ENCODE data around the gene DNMT1.

DNMT1 gene

GRCh38 chr19:10141479-10141878, 53.3 kb downstream of the DNMT1 start:
- TF ChIP-seq GATA2 (IDR thresholded peaks at IDR 0.05; ENCODE audit: low read depth, low read length) (no peak), GATA3 (IDR thresholded peaks at IDR 0.05; ENCODE audit: low read depth, low read length) (no peak)

- TF ChIP-seq GATA2 (IDR thresholded peaks at IDR 0.05; ENCODE audit: low read depth, low read length) = no peak
- no peak for TF ChIP-seq GATA3 (IDR thresholded peaks at IDR 0.05; ENCODE audit: low read depth, low read length)
Measured at GRCh38 chr19:10139952-10140351, 54.8 kb downstream of the DNMT1 start.

- TF ChIP-seq GATA2 (IDR thresholded peaks at IDR 0.05; ENCODE audit: low read depth, low read length) = peak; percentile 90
- TF ChIP-seq GATA3 (IDR thresholded peaks at IDR 0.05; ENCODE audit: low read depth, low read length) = no peak
Measured at GRCh38 chr19:10138879-10139795, 55.6 kb downstream of the DNMT1 start.

- no peak for TF ChIP-seq GATA3 (IDR thresholded peaks at IDR 0.05; ENCODE audit: low read depth, low read length)
- no peak for TF ChIP-seq GATA2 (IDR thresholded peaks at IDR 0.05; ENCODE audit: low read depth, low read length)
Measured at GRCh38 chr19:10137751-10138682, 56.7 kb downstream of the DNMT1 start.

GRCh38 chr19:10136936-10137335, 57.8 kb downstream of the DNMT1 start:
- TF ChIP-seq GATA2 (IDR thresholded peaks at IDR 0.05; ENCODE audit: low read depth, low read length) = no peak
- no peak for TF ChIP-seq GATA3 (IDR thresholded peaks at IDR 0.05; ENCODE audit: low read depth, low read length)

GRCh38 chr19:10135551-10136334, 59.0 kb downstream of the DNMT1 start:
- no peak for TF ChIP-seq GATA2 (IDR thresholded peaks at IDR 0.05; ENCODE audit: low read depth, low read length)
- no peak for TF ChIP-seq GATA3 (IDR thresholded peaks at IDR 0.05; ENCODE audit: low read depth, low read length)

- TF ChIP-seq GATA3 (IDR thresholded peaks at IDR 0.05; ENCODE audit: low read depth, low read length) (no peak), GATA2 (IDR thresholded peaks at IDR 0.05; ENCODE audit: low read depth, low read length) (no peak)
Measured at GRCh38 chr19:10134040-10134439, 60.7 kb downstream of the DNMT1 start.

GRCh38 chr19:10133596-10133995, 61.2 kb downstream of the DNMT1 start:
- TF ChIP-seq GATA3 (IDR thresholded peaks at IDR 0.05; ENCODE audit: low read depth, low read length) = no peak
- TF ChIP-seq GATA2 (IDR thresholded peaks at IDR 0.05; ENCODE audit: low read depth, low read length) = no peak

- no peak for TF ChIP-seq GATA3 (IDR thresholded peaks at IDR 0.05; ENCODE audit: low read depth, low read length)
Measured at GRCh38 chr19:10132905-10133304, 61.8 kb downstream of the DNMT1 start.

- no peak for TF ChIP-seq GATA2 (IDR thresholded peaks at IDR 0.05; ENCODE audit: low read depth, low read length)
- TF ChIP-seq GATA3 (IDR thresholded peaks at IDR 0.05; ENCODE audit: low read depth, low read length) = no peak
Measured at GRCh38 chr19:10126213-10126639, 68.5 kb downstream of the DNMT1 start.

GRCh38 chr19:10124429-10124828, 70.3 kb downstream of the DNMT1 start:
- TF ChIP-seq GATA3 (IDR thresholded peaks at IDR 0.05; ENCODE audit: low read depth, low read length) = no peak
- no peak for TF ChIP-seq GATA2 (IDR thresholded peaks at IDR 0.05; ENCODE audit: low read depth, low read length)

- TF ChIP-seq GATA2 (IDR thresholded peaks at IDR 0.05; ENCODE audit: low read depth, low read length) (no peak), GATA3 (IDR thresholded peaks at IDR 0.05; ENCODE audit: low read depth, low read length) (no peak)
Measured at GRCh38 chr19:10122045-10122444, 72.7 kb downstream of the DNMT1 start.

GRCh38 chr19:10120538-10121189, 74.1 kb downstream of the DNMT1 start:
- no peak for TF ChIP-seq GATA2 (IDR thresholded peaks at IDR 0.05; ENCODE audit: low read depth, low read length)
- no peak for TF ChIP-seq GATA3 (IDR thresholded peaks at IDR 0.05; ENCODE audit: low read depth, low read length)
